T-helper 1 cell treated with Interleukin-12 subunit alpha and Interleukin-12 subunit beta and Interleukin-4 antibody, amounts not matched to agents 30 ng/mL and 1 ng/mL, for 36 hours (primary cell): Measurements from ENCODE around the gene RIT2. TPM values are rescaled to one million over a fixed set of nuclear protein-coding genes. Genes with fewer than 3 reads are reported as not detected.

Experiments used
- intact Hi-C: fragments of 100-400 bp; cut with micrococcal nuclease; formaldehyde crosslinking; loops from one replicate; pipeline ENCODE4 v1.15.1; 2024
- total RNA-seq: library from RNA; stranded (reverse); gene quantifications from 2 replicates; pipeline ENCODE4 v1.2.3, GENCODE V29; 2022

Gene RIT2
- total RNA-seq: not detected in 2 replicates

GRCh38 chr18:43115076-43115921 lies at the start of gene RIT2:
TSS of gene RIT2 (minus strand) at chr18:43115685.
- intact Hi-C loops: no loop called here

GRCh38 chr18:43161528-43161927 lies 46.0 kb upstream of the RIT2 start:
- intact Hi-C loops: no loop called here

- intact Hi-C loops: no loop called here
These were observed 45.0 kb upstream of the RIT2 start for GRCh38 chr18:43160509-43160908.

- intact Hi-C loops: no loop called here
These were observed 44.4 kb upstream of the RIT2 start for GRCh38 chr18:43159926-43160325.

GRCh38 chr18:43159086-43159770 lies 43.7 kb upstream of the RIT2 start:
- intact Hi-C loops: no loop called here

GRCh38 chr18:43158381-43158780 lies 42.9 kb upstream of the RIT2 start:
- intact Hi-C loops: no loop called here

GRCh38 chr18:43155842-43156241 lies 40.4 kb upstream of the RIT2 start:
- intact Hi-C loops: no loop called here

GRCh38 chr18:43148231-43148630 lies 32.7 kb upstream of the RIT2 start:
- intact Hi-C loops: no loop called here

GRCh38 chr18:43141208-43141607 lies 25.7 kb upstream of the RIT2 start:
- intact Hi-C loops: no loop called here

GRCh38 chr18:43139288-43139946 lies 23.9 kb upstream of the RIT2 start:
- intact Hi-C loops: no loop called here

GRCh38 chr18:43134876-43135275 lies 19.4 kb upstream of the RIT2 start:
- intact Hi-C loops: no loop called here

- intact Hi-C loops: no loop called here
These were observed 15.3 kb upstream of the RIT2 start for GRCh38 chr18:43130716-43131260.

- intact Hi-C loops: no loop called here
These were observed 14.6 kb upstream of the RIT2 start for GRCh38 chr18:43129946-43130524.

- intact Hi-C loops: no loop called here
These were observed 10.0 kb upstream of the RIT2 start for GRCh38 chr18:43125471-43125870.

GRCh38 chr18:43122955-43123354 lies 7.5 kb upstream of the RIT2 start:
- intact Hi-C loops: no loop called here

GRCh38 chr18:43116699-43117294 lies 1.3 kb upstream of the RIT2 start:
- intact Hi-C loops: no loop called here

- intact Hi-C loops: no loop called here
These were observed 2.1 kb downstream of the RIT2 start for GRCh38 chr18:43113220-43113895.

- intact Hi-C loops: no loop called here
These were observed 6.6 kb downstream of the RIT2 start for GRCh38 chr18:43108882-43109281.

GRCh38 chr18:43108469-43108868 lies 7.0 kb downstream of the RIT2 start:
- intact Hi-C loops: no loop called here

GRCh38 chr18:43093646-43094045 lies 21.8 kb downstream of the RIT2 start:
- intact Hi-C loops: no loop called here

- intact Hi-C loops: no loop called here
These were observed 22.9 kb downstream of the RIT2 start for GRCh38 chr18:43092539-43092938.
